GM11168 (cell line): ENCODE measurements around the gene METTL17.

ENCODE experiments used
- in situ Hi-C: fragments of 300-500 bp; cut with MboI; formaldehyde crosslinking; loops from one replicate; pipeline ENCODE4 v1.12.0; 2022; ENCODE audit warnings: low sequenced_read_pairs; ENCODE audit not compliant: unreplicated experiment

METTL17 gene

GRCh38 chr14:21020977-21021545 is 31.3 kb downstream of the METTL17 start:
- in situ Hi-C loops, result no loop called here

- in situ Hi-C loops, result no loop called here
These were observed 32.9 kb downstream of the METTL17 start for GRCh38 chr14:21022686-21023085.

- in situ Hi-C loops, result no loop called here
These were observed 33.4 kb downstream of the METTL17 start for GRCh38 chr14:21023174-21023573.

GRCh38 chr14:21023817-21024584 is 34.2 kb downstream of the METTL17 start:
- in situ Hi-C loops, result no loop called here

GRCh38 chr14:21024585-21025370 is 35.0 kb downstream of the METTL17 start, which contains the start of gene NDRG2:
NDRG2 (minus strand) TSS chr14:21025061; CDS start chr14:21023315, 1,746 bp downstream.
- in situ Hi-C loops, result no loop called here

- in situ Hi-C loops, result no loop called here
These were observed 35.8 kb downstream of the METTL17 start for GRCh38 chr14:21025371-21026273.

- in situ Hi-C loops, result no loop called here
These were observed 36.7 kb downstream of the METTL17 start for GRCh38 chr14:21026274-21026987.

GRCh38 chr14:21026988-21027315 is 37.2 kb downstream of the METTL17 start:
- in situ Hi-C loops, result no loop called here

- in situ Hi-C loops, result no loop called here
These were observed 40.1 kb downstream of the METTL17 start, which contains the start of gene TPPP2 for GRCh38 chr14:21029917-21030316. TPPP2 (plus strand) TSS chr14:21030217; CDS start chr14:21030582, 365 bp downstream.

GRCh38 chr14:21030531-21030930 is 40.8 kb downstream of the METTL17 start:
- in situ Hi-C loops, result no loop called here

GRCh38 chr14:21032326-21033132 is 42.7 kb downstream of the METTL17 start:
- in situ Hi-C loops, result no loop called here

GRCh38 chr14:21033133-21033698 is 43.4 kb downstream of the METTL17 start:
- in situ Hi-C loops, result no loop called here

GRCh38 chr14:21034707-21035106 is 44.9 kb downstream of the METTL17 start, which contains the start of gene RNASE13:
RNASE13 (minus strand) TSS chr14:21034807; CDS start chr14:21034288, 519 bp downstream.
- in situ Hi-C loops, result no loop called here

- in situ Hi-C loops, result no loop called here
These were observed 47.0 kb downstream of the METTL17 start for GRCh38 chr14:21036751-21037150.

GRCh38 chr14:21037156-21037555 is 47.4 kb downstream of the METTL17 start:
- in situ Hi-C loops, result no loop called here

- in situ Hi-C loops, result no loop called here
These were observed 49.0 kb downstream of the METTL17 start for GRCh38 chr14:21038441-21039422.
